HUES64 (cell line): ENCODE measurements around the gene TUBGCP6.
A peak's percentile ranks its signal among the peaks of the same experiment; 100 is the strongest.

ENCODE experiments used
- H3K27ac ChIP-seq: 2 replicates; pipeline ENCODE4 v1.7.0; 2013; ENCODE audit warnings: low read depth, low read length, inconsistent platforms
- H3K27me3 ChIP-seq: 2 replicates; pipeline ENCODE4 v1.6.1; 2013; ENCODE audit warnings: mild to moderate bottlenecking, low read length; ENCODE audit not compliant: insufficient read depth
- H3K36me3 ChIP-seq: 2 replicates; pipeline ENCODE4 v1.6.1; 2013; ENCODE audit warnings: mild to moderate bottlenecking, low read length; ENCODE audit not compliant: insufficient read depth
- H3K4me1 ChIP-seq: 2 replicates; pipeline ENCODE4 v1.6.1; 2013; ENCODE audit warnings: mild to moderate bottlenecking, low read length, moderate library complexity; ENCODE audit not compliant: insufficient read depth
- H3K4me3 ChIP-seq: 2 replicates; pipeline ENCODE4 v1.5.1; 2013; ENCODE audit warnings: mild to moderate bottlenecking, low read length, moderate library complexity
- H3K9ac ChIP-seq: 2 replicates; pipeline ENCODE4 v1.6.1; 2013; ENCODE audit warnings: mild to moderate bottlenecking, low read depth, low read length
- H3K9me3 ChIP-seq: 2 replicates; pipeline ENCODE4 v1.6.1; 2013; ENCODE audit warnings: low read depth, low read length; ENCODE audit not compliant: insufficient read depth
- WGBS: fragments of 150-250, 120-280 bp; methylation state at CpG from one replicate; pipeline ENCODE4 v1.1.7; 2013; ENCODE audit warnings: missing lambda C conversion rate; 5-methylcytosine and 5-hydroxymethylcytosine counted together

Gene TUBGCP6

DNA sequence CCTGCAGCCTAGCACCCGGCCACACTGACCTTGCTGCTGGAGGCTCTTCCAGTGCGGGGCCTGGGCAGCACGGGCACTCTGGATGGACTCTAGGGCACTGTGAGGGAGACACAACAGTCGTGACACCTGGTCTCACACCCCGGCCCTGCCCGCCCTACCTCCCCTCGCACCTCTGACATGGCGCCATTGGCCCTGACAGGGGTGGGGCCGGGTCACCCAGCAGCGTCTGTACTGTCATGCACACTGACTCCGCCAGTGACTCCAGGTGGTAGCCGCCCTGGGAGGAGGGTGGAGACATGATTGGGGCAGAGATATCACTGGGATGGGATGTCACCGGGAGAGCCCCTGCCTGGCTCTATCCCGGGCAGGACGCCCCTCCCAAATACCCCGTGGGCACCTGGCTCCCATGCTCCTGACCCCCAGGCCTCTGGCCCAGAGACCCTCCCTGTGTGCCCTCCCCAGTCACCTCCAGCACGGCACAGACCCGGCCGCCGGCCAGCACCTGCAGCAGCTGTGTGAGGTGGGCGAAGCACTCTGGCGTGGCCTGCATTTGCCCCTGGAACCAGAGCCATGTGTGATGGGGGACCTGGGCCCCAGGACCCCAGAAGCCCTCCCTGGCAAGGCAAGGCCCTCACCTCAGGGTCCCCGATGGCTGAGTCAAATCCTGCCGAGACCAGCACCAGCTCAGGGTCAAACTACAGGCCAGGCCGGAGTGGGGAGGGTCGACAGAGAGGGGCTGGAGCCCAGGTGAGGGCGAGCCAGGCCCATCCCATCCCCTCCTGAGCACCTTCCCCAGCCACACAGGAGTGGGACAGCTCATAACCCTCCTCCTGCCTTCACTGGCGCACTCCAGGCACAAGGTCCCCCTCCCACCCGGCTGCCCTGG is 3.6 kb upstream of the TUBGCP6 start:
- H3K27me3 ChIP-seq = no peaks in the 10 kb centered on the region
- no peaks in the 10 kb centered on the region for H3K4me1 ChIP-seq
- H3K9me3 ChIP-seq = no peaks in the 10 kb centered on the region
- WGBS = 94% methylated on average over 29 of the region's 29 CpGs
- no peak overlapping the region for H3K4me3 ChIP-seq
- H3K27ac ChIP-seq = no peak overlapping the region; the same call in 1 of the 2 replicates
- peaks cover 9% of the 10 kb centered on the region for H3K36me3 ChIP-seq
- H3K9ac ChIP-seq = no peak overlapping the region; the same call in 1 of the 2 replicates

DNA sequence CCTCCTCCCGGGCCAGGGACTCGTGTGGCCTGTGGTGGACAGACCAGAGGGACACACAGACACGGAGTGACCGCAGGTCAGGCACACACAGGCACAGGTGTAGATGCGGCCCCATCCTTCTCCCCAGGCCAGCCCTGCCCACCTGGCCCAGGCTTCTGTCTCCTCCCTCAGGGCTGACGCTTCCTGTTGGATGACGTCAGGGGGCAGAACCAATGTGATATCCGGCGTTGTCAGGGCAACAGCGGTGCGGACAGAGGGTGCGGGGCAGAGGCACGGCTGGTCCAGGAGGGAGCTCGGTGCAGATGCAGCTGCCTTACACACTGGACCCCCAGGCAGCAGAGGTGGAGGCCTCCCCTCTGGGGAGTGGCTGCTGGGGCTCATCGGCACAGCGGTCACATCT is 2.9 kb upstream of the TUBGCP6 start:
- H3K36me3 ChIP-seq = peaks cover 9% of the 10 kb centered on the region
- no peaks in the 10 kb centered on the region for H3K4me1 ChIP-seq
- H3K9ac ChIP-seq = no peak overlapping the region; the same call in 1 of the 2 replicates
- WGBS = 52% methylated on average over 16 of the region's 16 CpGs
- H3K27me3 ChIP-seq = no peaks in the 10 kb centered on the region
- H3K27ac ChIP-seq = no peak overlapping the region
- H3K4me3 ChIP-seq = no peak overlapping the region
- H3K9me3 ChIP-seq = no peaks in the 10 kb centered on the region

DNA sequence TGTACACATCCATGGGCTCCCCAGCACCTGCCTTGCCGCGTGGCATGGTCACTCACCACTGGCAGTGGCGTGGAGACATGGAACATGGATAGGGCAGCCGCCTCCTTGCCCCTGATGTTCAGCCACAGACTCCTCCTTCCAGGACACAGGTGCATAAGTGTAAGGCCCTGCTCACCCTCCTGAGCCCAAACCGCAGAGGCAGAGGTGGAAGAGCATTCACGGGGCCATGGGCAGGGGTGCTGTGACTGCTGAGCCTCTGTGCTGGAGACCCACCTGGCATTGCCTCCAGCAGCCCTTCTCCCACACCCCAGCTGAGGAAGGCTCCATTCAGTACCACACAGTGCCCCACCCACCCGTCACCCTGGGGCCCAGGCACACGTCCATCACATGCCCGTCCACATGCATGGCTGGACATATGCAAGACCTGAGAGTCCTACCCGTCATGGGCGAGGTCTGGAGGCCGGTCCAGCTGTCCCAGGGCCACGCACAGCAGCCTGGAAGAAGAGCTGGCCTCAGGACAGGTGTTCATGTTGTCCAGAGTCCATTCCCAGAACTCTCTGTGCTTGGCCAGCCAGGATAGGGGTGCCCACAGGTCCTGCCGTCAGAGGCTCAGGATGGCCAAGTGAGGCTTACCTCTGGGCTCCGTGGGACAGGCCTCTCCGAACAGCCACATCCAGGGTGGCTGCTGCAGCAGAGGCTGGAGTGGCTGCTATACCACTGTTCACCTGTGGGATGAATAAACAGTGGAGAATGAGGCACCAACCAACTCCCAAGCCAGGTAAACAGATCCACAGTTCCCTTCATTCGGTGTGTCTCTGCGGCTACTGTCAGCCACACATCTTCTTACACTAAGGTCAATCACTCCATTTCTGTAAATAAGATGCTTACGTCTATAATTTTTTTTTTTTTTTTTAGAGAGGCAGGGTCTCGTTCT is 1.7 kb upstream of the TUBGCP6 start:
- H3K27me3 ChIP-seq = no peaks in the 10 kb centered on the region
- H3K9me3 ChIP-seq = no peaks in the 10 kb centered on the region
- 89% methylated on average over 20 of the region's 20 CpGs for WGBS
- H3K27ac ChIP-seq = no peak overlapping the region
- peaks cover 9% of the 10 kb centered on the region for H3K36me3 ChIP-seq
- H3K9ac ChIP-seq = no peak overlapping the region
- H3K4me1 ChIP-seq = no peaks in the 10 kb centered on the region
- peak overlapping the region; percentile 91; the same call in 1 of the 2 replicates for H3K4me3 ChIP-seq

DNA sequence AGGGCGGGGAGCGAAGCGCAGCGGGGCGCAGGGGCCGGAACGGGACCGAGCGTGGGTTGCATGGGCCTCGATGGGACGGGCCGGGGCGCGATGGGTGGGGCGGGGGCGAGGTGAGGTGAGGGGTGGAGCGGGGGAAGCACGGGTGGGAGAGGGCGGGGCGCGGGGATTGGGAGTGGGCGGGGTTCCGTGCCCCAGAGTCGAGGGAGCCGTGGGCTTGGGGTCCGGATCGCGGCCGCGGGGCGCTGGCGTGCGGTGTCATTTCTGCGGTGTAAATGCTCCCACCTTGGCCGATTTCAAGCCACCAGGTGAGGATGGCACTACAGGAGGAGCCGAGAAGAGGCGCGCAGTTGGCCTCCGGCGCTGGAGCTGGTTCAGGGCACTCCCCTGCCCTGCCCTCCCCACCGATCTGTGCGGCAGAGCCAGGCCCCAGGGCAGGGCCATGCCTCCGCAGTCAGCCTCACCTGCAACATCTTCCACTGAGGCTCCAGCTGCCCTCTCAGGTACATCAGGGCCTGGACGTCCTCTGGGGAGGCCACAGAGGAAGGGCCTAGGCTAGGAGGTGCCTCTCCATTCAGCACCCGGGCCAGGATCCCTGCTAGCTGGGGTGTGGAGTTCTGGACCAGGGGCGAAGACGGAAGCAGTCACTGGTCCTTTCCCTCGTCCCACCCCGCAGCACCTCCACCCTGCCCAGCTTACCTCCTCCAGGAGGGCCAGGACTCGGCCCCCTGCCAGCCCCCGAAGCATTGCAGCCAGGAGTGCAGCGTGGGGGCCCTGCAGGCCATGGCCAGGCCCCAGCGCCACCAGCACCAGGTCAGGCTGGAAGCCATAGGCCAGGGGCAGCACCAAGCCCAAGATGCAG is 620 bp upstream of the TUBGCP6 start:
- WGBS = 17% methylated on average over 53 of the region's 53 CpGs
- no peaks in the 10 kb centered on the region for H3K9me3 ChIP-seq
- H3K4me1 ChIP-seq = no peaks in the 10 kb centered on the region
- peaks cover 9% of the 10 kb centered on the region for H3K36me3 ChIP-seq
- H3K27ac ChIP-seq = peak overlapping the region; percentile 94
- H3K4me3 ChIP-seq = peak overlapping the region; percentile 91
- H3K9ac ChIP-seq = peak overlapping the region; percentile 87
- no peaks in the 10 kb centered on the region for H3K27me3 ChIP-seq

DNA sequence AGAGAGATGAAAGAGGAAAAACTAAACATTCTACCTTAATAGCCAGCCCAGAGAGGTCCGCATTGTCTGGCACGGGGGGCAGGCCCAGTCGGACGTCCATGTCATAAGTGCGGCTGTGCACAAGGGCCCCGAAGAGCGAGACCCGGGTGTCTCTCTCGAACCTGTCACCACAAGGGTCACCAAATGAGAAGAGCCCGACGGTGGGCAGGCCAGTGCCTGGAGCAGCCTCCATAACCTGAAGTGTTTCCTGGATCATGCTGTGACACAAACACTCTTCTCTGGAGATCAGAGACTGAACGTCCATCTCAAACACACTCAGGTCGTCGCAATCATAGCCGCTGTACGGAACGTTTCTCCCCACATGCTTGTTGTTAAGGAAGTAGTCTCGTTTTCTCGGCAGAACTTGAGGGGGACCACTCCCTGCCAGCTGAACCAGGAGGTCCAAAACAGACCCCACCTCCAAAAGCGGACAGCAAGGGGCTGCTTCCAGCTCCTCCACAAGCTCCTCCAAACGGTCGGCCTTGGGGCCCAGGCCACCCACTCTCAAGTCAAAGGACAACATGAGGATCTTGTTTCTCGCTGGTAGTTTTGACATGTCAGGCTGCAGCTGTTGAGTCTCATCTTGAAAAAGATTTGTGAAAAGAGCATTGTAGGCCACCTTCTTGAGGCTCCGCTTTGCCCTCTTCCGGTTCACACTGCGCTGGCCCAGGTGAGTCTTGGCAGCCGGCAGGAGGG is 971 bp downstream of the TUBGCP6 start:
- Histone ChIP-seq H3K27ac (no peak overlapping the region), H3K4me3 (peak overlapping the region; percentile 91), H3K9me3 (no peaks in the 10 kb centered on the region), H3K27me3 (no peaks in the 10 kb centered on the region), H3K9ac (peak overlapping the region; percentile 87), H3K36me3 (peaks cover 14% of the 10 kb centered on the region), H3K4me1 (no peaks in the 10 kb centered on the region)
- WGBS = 58% methylated on average over 27 of the region's 27 CpGs

DNA sequence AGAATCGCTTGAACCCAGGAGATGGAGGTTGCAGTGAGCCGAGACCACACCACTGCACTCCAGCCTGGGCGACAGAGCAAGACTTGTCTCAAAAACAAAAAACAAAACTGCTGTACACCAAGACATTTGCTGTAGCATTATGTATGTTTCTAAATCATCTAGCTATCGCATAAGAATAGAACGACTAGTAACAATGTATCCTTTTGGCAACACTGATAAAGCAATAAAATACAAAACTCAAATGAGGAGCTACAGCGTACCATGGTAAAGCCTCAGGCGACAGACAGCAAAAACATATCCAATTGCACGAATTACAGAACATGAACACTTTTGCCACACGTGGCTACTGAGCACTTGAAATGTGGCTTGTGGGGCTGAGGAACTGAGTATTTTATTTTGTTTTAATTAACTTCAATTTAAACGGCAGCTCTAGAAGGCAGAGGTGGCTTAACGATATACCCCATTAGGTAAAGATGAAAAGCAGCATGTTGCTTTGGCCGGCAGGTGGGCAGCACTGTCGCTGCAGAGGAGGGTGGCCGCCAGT is 2.3 kb downstream of the TUBGCP6 start:
- H3K36me3 ChIP-seq = peaks cover 14% of the 10 kb centered on the region
- 91% methylated on average over 14 of the region's 14 CpGs for WGBS
- no peaks in the 10 kb centered on the region for H3K9me3 ChIP-seq
- peak overlapping the region; percentile 34 for H3K4me3 ChIP-seq
- H3K4me1 ChIP-seq = no peaks in the 10 kb centered on the region
- H3K27me3 ChIP-seq = no peaks in the 10 kb centered on the region
- no peak overlapping the region for H3K27ac ChIP-seq
- H3K9ac ChIP-seq = no peak overlapping the region

DNA sequence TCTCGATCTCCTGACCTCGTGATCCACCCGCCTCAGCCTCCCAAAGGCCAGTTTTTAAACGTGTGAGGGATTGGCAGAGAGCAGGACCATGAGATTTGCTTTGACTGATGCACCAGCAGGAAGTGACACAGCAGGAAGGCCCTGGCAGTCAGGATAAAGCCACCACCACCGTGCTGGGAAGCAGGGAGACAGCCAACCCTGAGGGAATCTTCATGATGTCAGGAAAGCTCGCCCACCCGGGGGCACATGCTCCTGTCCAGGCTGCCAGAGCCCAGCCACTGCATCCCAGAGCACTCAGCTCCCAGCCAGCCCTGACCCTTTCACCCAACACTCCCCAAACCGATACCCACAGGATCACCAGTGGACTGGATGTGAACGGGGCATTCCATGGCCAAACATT is 6.1 kb downstream of the TUBGCP6 start:
- H3K27ac ChIP-seq = no peak overlapping the region
- no peaks in the 10 kb centered on the region for H3K9me3 ChIP-seq
- 87% methylated on average over 9 of the region's 9 CpGs for WGBS
- H3K27me3 ChIP-seq = no peaks in the 10 kb centered on the region
- no peak overlapping the region for H3K9ac ChIP-seq
- no peak overlapping the region for H3K4me3 ChIP-seq
- no peaks in the 10 kb centered on the region for H3K4me1 ChIP-seq
- peaks cover 6% of the 10 kb centered on the region for H3K36me3 ChIP-seq

DNA sequence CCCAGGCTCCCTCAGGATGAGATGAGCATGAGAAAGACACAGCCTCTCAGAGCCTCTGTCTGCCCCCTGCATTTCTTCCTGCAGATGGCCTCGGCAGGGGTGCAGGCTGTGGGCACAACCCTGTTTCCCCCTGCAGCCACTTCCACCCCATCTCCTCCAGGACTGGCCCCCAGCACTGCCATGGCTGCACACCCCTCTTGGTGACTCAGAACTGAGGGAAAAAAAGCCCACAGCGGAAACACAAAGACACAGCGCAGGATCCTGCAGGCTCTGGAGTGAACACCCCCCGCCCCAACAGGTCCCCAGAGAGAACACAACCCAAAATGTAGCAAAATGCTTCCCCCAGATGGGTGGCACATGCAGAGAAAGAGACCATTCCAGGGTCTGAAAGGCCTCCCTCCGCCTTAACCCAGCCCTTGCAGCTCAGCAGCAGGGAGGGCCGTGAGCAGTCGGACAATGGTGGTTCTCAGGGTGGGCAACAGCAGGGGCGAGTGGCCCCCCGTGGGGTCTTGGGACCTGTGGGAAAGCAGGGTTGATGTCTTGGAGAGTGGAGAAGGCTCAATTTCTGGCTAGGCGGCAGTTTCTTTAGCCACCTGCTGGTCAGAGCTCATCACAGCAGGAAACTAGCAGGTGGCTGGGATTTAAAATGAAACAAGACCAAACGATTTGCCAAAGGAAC is 8.0 kb downstream of the TUBGCP6 start:
- Histone ChIP-seq H3K27me3 (no peaks in the 10 kb centered on the region), H3K4me3 (no peak overlapping the region), H3K4me1 (no peaks in the 10 kb centered on the region), H3K9me3 (no peaks in the 10 kb centered on the region), H3K9ac (no peak overlapping the region), H3K27ac (no peak overlapping the region), H3K36me3 (peaks cover 8% of the 10 kb centered on the region)
- 84% methylated on average over 11 of the region's 11 CpGs for WGBS

DNA sequence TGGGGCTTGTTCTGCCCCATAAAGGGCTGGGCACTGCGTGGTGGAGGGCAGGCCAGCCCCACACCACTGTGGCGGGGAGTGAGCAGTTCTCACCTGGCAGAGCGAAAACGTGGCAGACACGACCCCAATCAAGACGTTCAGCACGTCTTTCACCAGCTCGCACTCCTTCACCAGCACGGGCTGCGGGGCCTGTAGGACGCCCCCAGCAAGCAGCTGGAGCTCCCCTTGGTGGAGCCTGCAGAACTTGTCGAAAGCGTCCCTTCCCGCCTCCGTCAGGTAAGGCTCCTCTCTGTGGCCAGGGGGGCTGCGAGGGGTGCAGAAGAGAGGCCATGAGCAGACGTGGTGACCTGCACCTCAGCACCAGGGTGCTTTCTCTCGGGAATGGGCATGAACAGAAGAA is 11.6 kb downstream of the TUBGCP6 start:
- Histone ChIP-seq H3K4me1 (no peaks in the 10 kb centered on the region), H3K27me3 (no peaks in the 10 kb centered on the region), H3K9ac (no peak overlapping the region), H3K4me3 (no peak overlapping the region), H3K9me3 (no peaks in the 10 kb centered on the region), H3K27ac (no peak overlapping the region), H3K36me3 (peaks cover 5% of the 10 kb centered on the region; the same call in 1 of the 2 replicates)
- WGBS = 94% methylated on average over 18 of the region's 18 CpGs
